ENCODE data around the gene FAM240B.

DNA sequence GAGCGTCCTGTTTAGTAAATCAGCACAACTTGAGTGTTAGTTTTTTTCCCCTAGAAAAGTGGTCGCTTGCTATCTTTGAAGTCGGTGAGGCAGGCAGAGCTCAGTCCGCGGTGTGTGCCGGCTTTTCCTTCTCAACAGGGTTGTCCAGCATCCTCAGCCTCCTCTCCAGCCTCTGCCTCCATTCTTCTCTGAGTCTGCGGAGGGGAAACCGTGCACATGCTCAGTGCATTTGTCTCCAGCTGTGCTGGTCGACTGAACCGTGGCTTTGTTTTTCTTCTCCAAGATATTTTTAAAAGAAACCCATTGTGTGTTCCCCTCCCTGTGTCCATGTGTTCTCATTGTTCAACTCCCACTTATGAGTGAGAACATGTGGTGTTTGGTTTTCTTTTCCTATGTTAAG lies 25.3 kb downstream of the FAM240B start:
- TF ChIP-seq POLR2A (IDR thresholded peaks at IDR 0.05): no peak
- TF ChIP-seq, protein P1, sequence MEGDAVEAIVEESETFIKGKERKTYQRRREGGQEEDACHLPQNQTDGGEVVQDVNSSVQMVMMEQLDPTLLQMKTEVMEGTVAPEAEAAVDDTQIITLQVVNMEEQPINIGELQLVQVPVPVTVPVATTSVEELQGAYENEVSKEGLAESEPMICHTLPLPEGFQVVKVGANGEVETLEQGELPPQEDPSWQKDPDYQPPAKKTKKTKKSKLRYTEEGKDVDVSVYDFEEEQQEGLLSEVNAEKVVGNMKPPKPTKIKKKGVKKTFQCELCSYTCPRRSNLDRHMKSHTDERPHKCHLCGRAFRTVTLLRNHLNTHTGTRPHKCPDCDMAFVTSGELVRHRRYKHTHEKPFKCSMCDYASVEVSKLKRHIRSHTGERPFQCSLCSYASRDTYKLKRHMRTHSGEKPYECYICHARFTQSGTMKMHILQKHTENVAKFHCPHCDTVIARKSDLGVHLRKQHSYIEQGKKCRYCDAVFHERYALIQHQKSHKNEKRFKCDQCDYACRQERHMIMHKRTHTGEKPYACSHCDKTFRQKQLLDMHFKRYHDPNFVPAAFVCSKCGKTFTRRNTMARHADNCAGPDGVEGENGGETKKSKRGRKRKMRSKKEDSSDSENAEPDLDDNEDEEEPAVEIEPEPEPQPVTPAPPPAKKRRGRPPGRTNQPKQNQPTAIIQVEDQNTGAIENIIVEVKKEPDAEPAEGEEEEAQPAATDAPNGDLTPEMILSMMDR (IDR thresholded peaks at IDR 0.05): no peak
